ENCODE data around the gene SGCA. TPM values are rescaled to one million over a fixed set of nuclear protein-coding genes. Genes with fewer than 3 reads are reported as not detected.

SGCA gene
- total and polyA plus RNA-seq, 12 donors, result 0.28 to 5.5 (median 1.6) TPM; not detected in 4

GRCh38 chr17:50132104-50132794 is 33.6 kb upstream of the SGCA start:
- TF ChIP-seq, protein P1, sequence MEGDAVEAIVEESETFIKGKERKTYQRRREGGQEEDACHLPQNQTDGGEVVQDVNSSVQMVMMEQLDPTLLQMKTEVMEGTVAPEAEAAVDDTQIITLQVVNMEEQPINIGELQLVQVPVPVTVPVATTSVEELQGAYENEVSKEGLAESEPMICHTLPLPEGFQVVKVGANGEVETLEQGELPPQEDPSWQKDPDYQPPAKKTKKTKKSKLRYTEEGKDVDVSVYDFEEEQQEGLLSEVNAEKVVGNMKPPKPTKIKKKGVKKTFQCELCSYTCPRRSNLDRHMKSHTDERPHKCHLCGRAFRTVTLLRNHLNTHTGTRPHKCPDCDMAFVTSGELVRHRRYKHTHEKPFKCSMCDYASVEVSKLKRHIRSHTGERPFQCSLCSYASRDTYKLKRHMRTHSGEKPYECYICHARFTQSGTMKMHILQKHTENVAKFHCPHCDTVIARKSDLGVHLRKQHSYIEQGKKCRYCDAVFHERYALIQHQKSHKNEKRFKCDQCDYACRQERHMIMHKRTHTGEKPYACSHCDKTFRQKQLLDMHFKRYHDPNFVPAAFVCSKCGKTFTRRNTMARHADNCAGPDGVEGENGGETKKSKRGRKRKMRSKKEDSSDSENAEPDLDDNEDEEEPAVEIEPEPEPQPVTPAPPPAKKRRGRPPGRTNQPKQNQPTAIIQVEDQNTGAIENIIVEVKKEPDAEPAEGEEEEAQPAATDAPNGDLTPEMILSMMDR (IDR thresholded peaks at IDR 0.05), result no peak
- TF ChIP-seq POLR2A (IDR thresholded peaks at IDR 0.05), result no peak
- H3K9me3 ChIP-seq (replicated peaks in 1 of 3), result no peaks in the 10 kb centered on the region
- WGBS, 4 donors, result 68 to 76% (median 74%) methylated on average over 2 to 6 of the region's 6 CpGs
- peak in 2 of 7 donors; percentile 14 to 31 for DNase-seq
- H3K27me3 ChIP-seq, result no peaks in the 10 kb centered on the region
- intact Hi-C loops (cut with DNase I), result no loop called here
- peaks cover 24% of the 10 kb centered on the region in 2 donors for H3K4me1 ChIP-seq (replicated peaks in 1 of 2)
- H3K4me3 ChIP-seq, result no peak overlapping the region
- H3K36me3 ChIP-seq (replicated peaks in 1 of 2), result peaks cover 0 to 33% of the 10 kb centered on the region in 2 donors
- peak overlapping the region in 4 of 5 donors; percentile 65 to 82 (median 72) for H3K27ac ChIP-seq

DNA sequence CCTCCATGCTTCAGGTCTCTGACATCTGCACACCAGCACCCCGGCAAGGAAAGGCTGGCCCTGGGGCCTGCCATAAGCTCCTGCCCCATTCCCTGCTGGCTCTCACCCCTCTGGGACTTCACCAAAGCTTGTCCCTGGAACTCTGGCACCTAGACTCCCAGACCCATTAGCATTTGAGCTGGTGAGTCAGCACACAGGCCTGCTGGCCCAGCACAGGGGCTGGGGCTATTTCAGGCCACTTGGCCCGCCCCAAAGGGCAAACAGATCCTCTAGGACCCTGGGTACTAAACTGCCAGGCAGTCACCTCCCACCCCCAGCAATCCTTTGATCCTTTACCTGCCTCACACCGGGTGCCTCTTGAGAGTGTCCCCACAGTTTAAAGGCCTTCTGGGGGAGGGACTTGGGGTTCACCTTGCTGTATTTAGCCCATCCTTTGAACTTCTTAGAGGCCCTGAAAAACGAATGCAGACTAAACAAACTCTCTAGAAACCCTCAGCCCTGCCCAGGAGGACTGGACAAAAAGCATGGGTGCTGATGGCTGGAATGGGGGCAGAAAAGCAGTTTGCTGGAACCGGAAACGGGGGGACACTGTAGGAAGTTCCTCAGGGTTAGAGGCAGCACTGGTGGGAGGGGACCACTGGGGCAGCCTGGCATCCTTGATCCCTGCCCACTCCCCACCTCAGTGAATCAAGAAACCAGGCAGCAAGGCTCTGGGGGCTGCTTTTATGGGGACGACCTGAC is 32.6 kb upstream of the SGCA start:
- peak; percentile 68 to 87 (median 87) for DNase-seq
- 35 to 58% (median 41%) methylated on average over 6 to 7 of the region's 7 CpGs for WGBS, 4 donors
- no peak overlapping the region for H3K4me3 ChIP-seq

DNA sequence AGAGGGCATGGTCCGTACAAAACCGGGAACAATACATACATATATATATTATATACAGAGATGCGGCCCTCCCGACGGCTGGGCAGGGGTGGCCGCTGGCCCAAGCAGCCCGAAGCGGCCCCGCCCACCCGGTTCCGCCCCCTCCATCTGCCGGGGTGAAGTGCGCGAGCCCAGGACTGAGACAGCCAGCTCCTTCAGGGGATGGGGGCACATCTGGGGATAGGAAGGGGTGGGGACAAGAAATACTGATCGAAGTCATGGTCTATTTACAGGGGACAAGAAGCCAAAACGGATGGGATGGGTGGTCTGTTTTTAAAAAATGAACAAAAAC is 32.1 kb upstream of the SGCA start:
- Histone ChIP-seq H3K27ac (peak overlapping the region in 4 of 5 donors; percentile 65 to 82 (median 72)), H3K36me3 (replicated peaks in 1 of 2) (peaks cover 0 to 48% of the 10 kb centered on the region in 2 donors), H3K27me3 (no peaks in the 10 kb centered on the region), H3K4me1 (replicated peaks in 1 of 2) (peaks cover 21 to 24% of the 10 kb centered on the region in 2 donors), H3K4me3 (no peak overlapping the region), H3K9me3 (replicated peaks in 1 of 3) (no peaks in the 10 kb centered on the region)
- DNase-seq, result peak in 5 of 7 donors; percentile 14 to 41 (median 37)
- TF ChIP-seq, protein P1 (IDR thresholded peaks at IDR 0.05), result no peak
- no peak for TF ChIP-seq POLR2A (IDR thresholded peaks at IDR 0.05)
- intact Hi-C loops (cut with DNase I), result no loop called here
- 35 to 76% (median 41%) methylated on average over 2 to 16 of the region's 16 CpGs for WGBS, 4 donors

More for the DNA sequence above, 32.6 kb upstream of the SGCA start:
- no peaks in the 10 kb centered on the region for H3K27me3 ChIP-seq
- peak overlapping the region; percentile 60 to 82 (median 67) for H3K27ac ChIP-seq
- peaks cover 0 to 42% of the 10 kb centered on the region in 2 donors for H3K36me3 ChIP-seq (replicated peaks in 1 of 2)
- H3K4me1 ChIP-seq (replicated peaks in 1 of 2), result peaks cover 21 to 24% of the 10 kb centered on the region in 2 donors
- H3K9me3 ChIP-seq (replicated peaks in 1 of 3), result no peaks in the 10 kb centered on the region
- no peak for TF ChIP-seq POLR2A (IDR thresholded peaks at IDR 0.05)
- TF ChIP-seq, protein P1 (IDR thresholded peaks at IDR 0.05), result no peak
- intact Hi-C loops (cut with DNase I), result no loop called here
